ENCODE data around the gene ZSCAN21.

DNA sequence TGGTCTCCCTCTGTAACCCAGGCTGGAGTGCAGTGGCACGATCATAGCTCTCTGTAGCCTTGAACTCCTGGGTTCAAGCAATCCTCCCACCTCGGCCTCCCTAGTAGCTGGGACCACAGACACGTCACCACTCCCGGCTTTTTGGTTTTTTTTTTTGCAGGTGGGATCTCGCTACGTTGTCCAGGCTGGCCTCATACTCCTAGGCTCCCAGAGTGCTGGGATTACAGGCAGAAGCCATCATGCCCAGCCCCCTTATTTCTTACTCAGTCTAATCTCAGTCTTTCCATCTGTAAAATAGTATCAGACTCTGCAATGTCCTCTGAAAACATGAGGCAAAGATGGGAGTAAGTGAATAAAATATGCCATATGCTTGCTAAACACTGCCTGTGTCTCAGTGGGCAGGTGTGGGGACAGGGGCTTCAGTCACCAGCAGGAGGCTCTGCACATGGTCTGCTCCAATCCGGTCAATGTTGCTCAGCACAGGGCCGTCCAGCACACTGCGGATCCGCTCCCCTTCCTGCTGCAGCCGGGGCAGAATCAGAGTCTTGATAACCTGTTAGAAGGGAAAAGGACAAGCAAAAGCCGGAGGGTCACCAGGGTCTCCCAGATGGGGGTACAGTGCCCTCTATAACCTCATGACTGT is 60.1 kb downstream of the ZSCAN21 start:
- TF ChIP-seq CEBPB (IDR thresholded peaks at IDR 0.05) (no peak), RAD21 (IDR thresholded peaks at IDR 0.05; ENCODE audit: low read depth) (no peak), REST (IDR thresholded peaks at IDR 0.05; ENCODE audit: low read depth) (no peak), TCF12 (IDR thresholded peaks at IDR 0.05; ENCODE audit: low read depth) (no peak), ZBTB7A (IDR thresholded peaks at IDR 0.05; ENCODE audit: low read depth) (no peak), EP300 (IDR thresholded peaks at IDR 0.05; ENCODE audit: borderline replicate concordance) (no peak), MAX (IDR thresholded peaks at IDR 0.05) (no peak), TAF1 (IDR thresholded peaks at IDR 0.05; ENCODE audit: low read depth) (no peak), YY1 (IDR thresholded peaks at IDR 0.05; ENCODE audit: low read depth) (no peak)
- TF ChIP-seq, protein P1, sequence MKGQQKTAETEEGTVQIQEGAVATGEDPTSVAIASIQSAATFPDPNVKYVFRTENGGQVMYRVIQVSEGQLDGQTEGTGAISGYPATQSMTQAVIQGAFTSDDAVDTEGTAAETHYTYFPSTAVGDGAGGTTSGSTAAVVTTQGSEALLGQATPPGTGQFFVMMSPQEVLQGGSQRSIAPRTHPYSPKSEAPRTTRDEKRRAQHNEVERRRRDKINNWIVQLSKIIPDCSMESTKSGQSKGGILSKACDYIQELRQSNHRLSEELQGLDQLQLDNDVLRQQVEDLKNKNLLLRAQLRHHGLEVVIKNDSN (IDR thresholded peaks at IDR 0.05): no peak

Measured in Ishikawa (cell line).